GM12892 (cell line): Measurements from ENCODE around the gene DNAJB5.
"Not testable (repeated sequence)": the region's sequence is repeated elsewhere in the genome, so short reads cannot be mapped to it uniquely, and the experiment has no call there.

Source experiments
- DNase-seq: peaks from one replicate; pipeline ENCODE4 v3.0.0; 2011; ENCODE audit not compliant: insufficient read length
- FAIRE-seq: peaks from 2 replicates; lab custom pipeline; 2011; peaks lifted over from hg19 to GRCh38; lab: Jason Lieb, UNC
- POLR2A ChIP-seq: IDR thresholded peaks from 2 replicates; pipeline ENCODE4 v1.6.1; 2011; ENCODE audit warnings: low read depth, low read length, control low read depth
- POLR2AphosphoS5 ChIP-seq: IDR thresholded peaks from 2 replicates; pipeline ENCODE4 v1.6.1; 2011; ENCODE audit warnings: low read depth, low read length, control low read depth
- TAF1 ChIP-seq: IDR thresholded peaks from 2 replicates; pipeline ENCODE4 v1.6.1; 2011; ENCODE audit warnings: low read depth, mild to moderate bottlenecking, control low read depth, low read length, borderline replicate concordance

The DNAJB5 gene

GRCh38 chr9:34994900-34995669 lies 5.5 kb downstream of the DNAJB5 start:
- TF ChIP-seq POLR2A, result no peak
- TF ChIP-seq POLR2AphosphoS5, result no peak
- TF ChIP-seq TAF1, result no peak
- peak; percentile 21 for FAIRE-seq
- DNase-seq, result no peak

- DNase-seq, result no peak
- TF ChIP-seq POLR2AphosphoS5 (no peak), TAF1 (no peak), POLR2A (no peak)
- FAIRE-seq, result no peak
Observed at GRCh38 chr9:34995670-34996060, 6.1 kb downstream of the DNAJB5 start.

- TF ChIP-seq TAF1 (no peak), POLR2AphosphoS5 (no peak), POLR2A (no peak)
- DNase-seq, result no peak
- no peak for FAIRE-seq
Observed at GRCh38 chr9:34996181-34996904, 6.8 kb downstream of the DNAJB5 start.

GRCh38 chr9:34996905-34997279 lies 7.3 kb downstream of the DNAJB5 start:
- no peak for DNase-seq
- no peak for FAIRE-seq
- TF ChIP-seq POLR2AphosphoS5 (no peak), POLR2A (no peak), TAF1 (no peak)

- FAIRE-seq (no peak), DNase-seq (no peak)
- TF ChIP-seq TAF1 (no peak), POLR2A (no peak), POLR2AphosphoS5 (no peak)
Observed at GRCh38 chr9:34997379-34997781, 7.8 kb downstream of the DNAJB5 start.

GRCh38 chr9:34998266-34998665 lies 8.7 kb downstream of the DNAJB5 start:
- FAIRE-seq (no peak), DNase-seq (no peak)
- TF ChIP-seq POLR2AphosphoS5, result no peak
- TF ChIP-seq TAF1, result no peak
- no peak for TF ChIP-seq POLR2A

- no peak for DNase-seq
- no peak for FAIRE-seq
- TF ChIP-seq POLR2AphosphoS5 (no peak), POLR2A (no peak), TAF1 (no peak)
Observed at GRCh38 chr9:34999576-34999975, 10.0 kb downstream of the DNAJB5 start.

GRCh38 chr9:35000535-35001284 lies 11.2 kb downstream of the DNAJB5 start:
- DNase-seq, result no peak
- no peak for FAIRE-seq
- TF ChIP-seq TAF1 (no peak), POLR2AphosphoS5 (no peak), POLR2A (no peak)

- DNase-seq, result no peak
- FAIRE-seq, result peak; percentile 40
- TF ChIP-seq TAF1, result no peak
- TF ChIP-seq POLR2A, result no peak
- TF ChIP-seq POLR2AphosphoS5, result no peak
Observed at GRCh38 chr9:35001285-35001677, 11.7 kb downstream of the DNAJB5 start.

GRCh38 chr9:35001803-35002502 lies 12.4 kb downstream of the DNAJB5 start:
- DNase-seq, result no peak
- TF ChIP-seq POLR2AphosphoS5 (no peak), TAF1 (no peak), POLR2A (no peak)
- peak; percentile 38 for FAIRE-seq

GRCh38 chr9:35002623-35003022 lies 13.1 kb downstream of the DNAJB5 start:
- TF ChIP-seq POLR2A (no peak), POLR2AphosphoS5 (no peak), TAF1 (no peak)
- no peak for DNase-seq
- FAIRE-seq, result no peak

- not testable (repeated sequence) for DNase-seq, FAIRE-seq
Observed at GRCh38 chr9:35004299-35004698, 14.8 kb downstream of the DNAJB5 start.
